ENCODE data around the gene GAB2. TPM values are rescaled to one million over a fixed set of nuclear protein-coding genes. Genes with fewer than 3 reads are reported as not detected.

Gene GAB2
- total and polyA plus RNA-seq, 2 donors (not counting 1 experiment from before 2014, with no cell fraction given), result 5.8 to 85.9 TPM

GRCh38 chr11:78337554-78337924 lies 80.1 kb downstream of the GAB2 start:
- Histone ChIP-seq H3K9me3 (ENCODE audit: control extremely low read depth in 1 of 3, control insufficient read depth in 2 of 3, insufficient read depth in 1 of 3, low read length in 2 of 3) (no peaks in the 10 kb centered on the region), H3K27ac (ENCODE audit: low read length in 2 of 2) (peak overlapping the region in 1 of 2 donors; percentile 6), H2AFZ (ENCODE audit: insufficient read depth, low read depth, low read length, poor library complexity, severe bottlenecking) (no peak overlapping the region), H4K20me1 (ENCODE audit: control insufficient read depth, insufficient read depth, low read length, poor library complexity, severe bottlenecking) (no peaks in the 10 kb centered on the region), H3K4me3 (ENCODE audit: control extremely low read depth in 1 of 5, extremely low read depth in 1 of 5, insufficient read depth in 1 of 5, low read depth in 2 of 5, low read length in 4 of 5) (no peak overlapping the region), H3K4me1 (ENCODE audit: control insufficient read depth in 2 of 2, insufficient read depth in 2 of 2, low read length in 2 of 2) (peaks cover 4% of the 10 kb centered on the region in 2 donors), H3K27me3 (replicated peaks in 1 of 4; ENCODE audit: control extremely low read depth in 1 of 4, control insufficient read depth in 3 of 4, insufficient read depth in 4 of 4, low read length in 3 of 4) (no peaks in the 10 kb centered on the region), H3K36me3 (replicated peaks in 1 of 2; ENCODE audit: control extremely low read depth in 1 of 2, control insufficient read depth in 1 of 2, extremely low read depth in 1 of 2, insufficient read depth in 2 of 2, low read length in 1 of 2) (no peaks in the 10 kb centered on the region), H3K9ac (ENCODE audit: low read length) (no peak overlapping the region), H3K79me2 (ENCODE audit: control insufficient read depth, insufficient read depth, low read length) (peaks cover 40% of the 10 kb centered on the region), H3K4me2 (replicated peaks; ENCODE audit: low read depth, low read length, poor library complexity, severe bottlenecking) (no peak overlapping the region)
- ChIA-PET POLR2A (interaction anchor here (0.5 kb wide), 1 partner anchor 15 kb away, joined by 6 read pairs; no protein-coding TSS in a partner anchor), CTCF (interaction anchor here (1.0 kb wide), 1 partner anchor 226 kb away, joined by 3 read pairs; no protein-coding TSS in a partner anchor)
- intact Hi-C loops (cut with micrococcal nuclease), result no loop called here
- DNase-seq (no peak), ATAC-seq (ENCODE audit: low read depth) (no peak)
- no CpG with 5 or more reads among the region's 2 CpGs for WGBS (ENCODE audit: insufficient coverage)
- peaks cover 54% of the 10 kb centered on the region for H3K4me1 Mint-ChIP-seq
- H3K27ac Mint-ChIP-seq, result no peak overlapping the region
- TF ChIP-seq EZH2 (IDR thresholded peaks at IDR 0.05; ENCODE audit: borderline replicate concordance, insufficient read depth, low read depth, low read length, poor library complexity, severe bottlenecking) (no peak), CTCF (IDR thresholded peaks at IDR 0.05) (no peak)
- no peaks in the 10 kb centered on the region for H3K27me3 Mint-ChIP-seq
- no peaks in the 10 kb centered on the region for H3K9me3 Mint-ChIP-seq (ENCODE audit: insufficient read depth)
- peak overlapping the region; percentile 5 for H3K4me3 Mint-ChIP-seq

- Mint-ChIP-seq H3K27me3 (no peaks in the 10 kb centered on the region), H3K27ac (no peak overlapping the region), H3K4me3 (peak overlapping the region; percentile 5), H3K4me1 (peaks cover 59% of the 10 kb centered on the region), H3K9me3 (ENCODE audit: insufficient read depth) (no peaks in the 10 kb centered on the region)
- ATAC-seq (ENCODE audit: low read depth) (peak; percentile 67), DNase-seq (peak; percentile 42)
- TF ChIP-seq CTCF (IDR thresholded peaks at IDR 0.05), result no peak
- intact Hi-C loops (cut with micrococcal nuclease), result no loop called here
- Histone ChIP-seq H2AFZ (ENCODE audit: insufficient read depth, low read depth, low read length, poor library complexity, severe bottlenecking) (no peak overlapping the region), H3K4me3 (ENCODE audit: control extremely low read depth in 1 of 5, extremely low read depth in 1 of 5, insufficient read depth in 1 of 5, low read depth in 2 of 5, low read length in 4 of 5) (no peak overlapping the region), H3K36me3 (replicated peaks in 1 of 2; ENCODE audit: control extremely low read depth in 1 of 2, control insufficient read depth in 1 of 2, extremely low read depth in 1 of 2, insufficient read depth in 2 of 2, low read length in 1 of 2) (no peaks in the 10 kb centered on the region), H3K79me2 (ENCODE audit: control insufficient read depth, insufficient read depth, low read length) (peaks cover 40% of the 10 kb centered on the region), H3K27me3 (replicated peaks in 1 of 4; ENCODE audit: control extremely low read depth in 1 of 4, control insufficient read depth in 3 of 4, insufficient read depth in 4 of 4, low read length in 3 of 4) (no peaks in the 10 kb centered on the region), H3K4me1 (ENCODE audit: control insufficient read depth in 2 of 2, insufficient read depth in 2 of 2, low read length in 2 of 2) (peaks cover 9 to 10% of the 10 kb centered on the region in 2 donors), H3K9ac (ENCODE audit: low read length) (no peak overlapping the region), H3K27ac (ENCODE audit: low read length in 2 of 2) (peak overlapping the region in 1 of 2 donors; percentile 6), H3K4me2 (replicated peaks; ENCODE audit: low read depth, low read length, poor library complexity, severe bottlenecking) (no peak overlapping the region), H3K9me3 (ENCODE audit: control extremely low read depth in 1 of 3, control insufficient read depth in 2 of 3, insufficient read depth in 1 of 3, low read length in 2 of 3) (no peaks in the 10 kb centered on the region), H4K20me1 (ENCODE audit: control insufficient read depth, insufficient read depth, low read length, poor library complexity, severe bottlenecking) (no peaks in the 10 kb centered on the region)
- ChIA-PET POLR2A (no interaction called here), CTCF (interaction anchor here (0.6 to 1.0 kb wide), 2 partner anchors 55 to 227 kb away, joined by 3 read pairs; no protein-coding TSS in a partner anchor)
- WGBS (ENCODE audit: insufficient coverage), result 90% methylated on average over 2 of the region's 4 CpGs
Measured at GRCh38 chr11:78336877-78337553, 80.6 kb downstream of the GAB2 start.
